GM18867 (cell line): Measurements from ENCODE around the gene PLCB3.
A peak's percentile ranks its signal among the peaks of the same experiment; 100 is the strongest.
"Not testable (repeated sequence)": the region's sequence is repeated elsewhere in the genome, so short reads cannot be mapped to it uniquely, and the experiment has no call there.

Experiments used
- ATAC-seq: cut with Tn5 transposase; IDR thresholded peaks from one replicate; pipeline ENCODE4 v1.9.1; 2021; ENCODE audit warnings: mild to moderate bottlenecking, moderate library complexity; ENCODE audit not compliant: unreplicated experiment

The PLCB3 gene

GRCh38 chr11:64303109-64304031 lies 52.0 kb downstream of the PLCB3 start:
- ATAC-seq, result no peak

GRCh38 chr11:64304032-64304315 lies 52.6 kb downstream of the PLCB3 start:
- no peak for ATAC-seq

GRCh38 chr11:64304316-64305072 lies 53.2 kb downstream of the PLCB3 start:
- ATAC-seq, result peak; percentile 24

GRCh38 chr11:64305075-64305690 lies 53.9 kb downstream of the PLCB3 start, which contains the start of gene ESRRA:
ESRRA (plus strand) TSS chr11:64305524; CDS start chr11:64307180, 1,656 bp downstream.
- ATAC-seq, result peak; percentile 68

GRCh38 chr11:64305691-64306562 lies 54.6 kb downstream of the PLCB3 start:
- peak; percentile 19 for ATAC-seq

- ATAC-seq, result no peak
Observed at GRCh38 chr11:64306563-64306875, 55.2 kb downstream of the PLCB3 start.

- ATAC-seq, result no peak
Observed at GRCh38 chr11:64306876-64307622, 55.7 kb downstream of the PLCB3 start.

GRCh38 chr11:64307795-64308194 lies 56.5 kb downstream of the PLCB3 start:
- not testable (repeated sequence) for ATAC-seq

GRCh38 chr11:64312947-64313346 lies 61.6 kb downstream of the PLCB3 start:
- ATAC-seq, result no peak

- no peak for ATAC-seq
Observed at GRCh38 chr11:64313491-64314145, 62.3 kb downstream of the PLCB3 start.

- no peak for ATAC-seq
Observed at GRCh38 chr11:64314146-64314804, 62.9 kb downstream of the PLCB3 start.

GRCh38 chr11:64314805-64315561 lies 63.7 kb downstream of the PLCB3 start:
- no peak for ATAC-seq

GRCh38 chr11:64315667-64316526 lies 64.6 kb downstream of the PLCB3 start:
- not testable (repeated sequence) for ATAC-seq

- peak; percentile 9 for ATAC-seq
Observed at GRCh38 chr11:64316672-64317324, 65.5 kb downstream of the PLCB3 start.

GRCh38 chr11:64317325-64317960 lies 66.1 kb downstream of the PLCB3 start, which contains the start of gene TRMT112:
TRMT112 (minus strand) TSS chr11:64317559; CDS start chr11:64317526, 33 bp downstream.
- peak; percentile 57 for ATAC-seq
